Liver (tissue), 3 donors: ENCODE measurements around the gene FBXL22.

ENCODE experiments used
- CTCF ChIP-seq: fragments of 150-350 bp; IDR thresholded peaks from 2 replicates; pipeline ENCODE4 v1.5.1; 2017; ENCODE audit warnings: improper control_type of control experiment, low read depth, low read length; ENCODE audit not compliant: missing input control
- EGR1 ChIP-seq, 2 donors: IDR thresholded peaks; 2 replicates each; pipeline ENCODE4 v1.6.1; 2016 to 2018; ENCODE audit warnings: antibody characterized with exemption in 2 of 2, low read depth in 2 of 2
- JUND ChIP-seq, 2 donors: IDR thresholded peaks; 2 replicates each; pipeline ENCODE4 v1.6.1; 2016; ENCODE audit warnings: antibody characterized with exemption in 2 of 2
- donor health status: healthy.
- donor health status: healthy.

GRCh38 chr15:63556736-63557135, 40.5 kb upstream of the FBXL22 start:
- TF ChIP-seq EGR1 (IDR thresholded peaks at IDR 0.05; ENCODE audit: low read depth in 2 of 2) (no peak), CTCF (no peak), JUND (IDR thresholded peaks at IDR 0.05) (no peak)
